OCI-LY3 (cell line): Measurements from ENCODE around the gene ST6GAL1.

Experiments used
- CTCF ChIP-seq: fragments of 200-600, 300-600 bp; sonication (generic); IDR thresholded peaks from 2 replicates; pipeline ENCODE4 v1.5.1; 2014; ENCODE audit warnings: antibody characterized with exemption, low read length, low read depth
- EZH2phosphoT487 ChIP-seq: fragments of 200-600 bp; shearing (Covaris generic); IDR thresholded peaks from 2 replicates; pipeline ENCODE4 v1.6.1; 2018; ENCODE audit warnings: antibody characterized with exemption, mixed run types, low read depth

GRCh38 chr3:186931532-186932280 is 1.4 kb downstream of the ST6GAL1 start:
- TF ChIP-seq CTCF (no peak), EZH2phosphoT487 (no peak)
